Endothelial cell of umbilical vein (primary cell): ENCODE data around the gene ADM2. TPM values are rescaled to one million over a fixed set of nuclear protein-coding genes. Genes with fewer than 3 reads are reported as not detected.

Experiments used
- BruUV-seq: library from RNA; stranded (reverse); fragments of 400-500 nt; replicated peaks from 2 replicates; lab custom pipeline; 2021; lab: Mats Ljungman, UMichigan
- CTCF ChIA-PET: fragments of 300-600, 350-600 bp; sonication (Branson Sonifier 250); formaldehyde crosslinking; loops from one replicate; lab custom pipeline; 2021; ENCODE audit warnings: antibody characterized with exemption, inconsistent platforms; lab: Charles Lee
- POLR2A ChIA-PET: fragments of 300-600, 350-600 bp; sonication (Branson Sonifier 250); formaldehyde crosslinking; loops from one replicate; lab custom pipeline; 2021; ENCODE audit warnings: antibody characterized with exemption, inconsistent platforms; lab: Charles Lee
- DNase-seq: peaks from one replicate; pipeline ENCODE4 v3.0.0-alpha.2; 2011; ENCODE audit warnings: low read depth, low spot score
- FAIRE-seq: peaks from 2 replicates; lab custom pipeline; 2011; peaks lifted over from hg19 to GRCh38; lab: Jason Lieb, UNC
- H2AFZ ChIP-seq: 2 replicates; pipeline ENCODE4 v1.6.0; 2012; ENCODE audit warnings: low read depth, low read length, control low read depth, inconsistent platforms
- H3K27ac ChIP-seq: 2 replicates; pipeline ENCODE4 v1.5.1; 2011; ENCODE audit warnings: low read depth, mild to moderate bottlenecking, control low read depth, low read length, moderate library complexity; ENCODE audit not compliant: insufficient read depth
- H3K27me3 ChIP-seq, 2 experiments: 2 replicates each; pipeline versions ENCODE4 v1.6.0 to v1.6.1; 2011; ENCODE audit warnings: low read length in 2 of 2, mixed read lengths in 1 of 2; ENCODE audit not compliant: control insufficient read depth in 2 of 2, insufficient read depth in 2 of 2
- H3K36me3 ChIP-seq, 2 experiments: 2 replicates in 1 of 2; 3 replicates in 1 of 2; pipeline ENCODE4 v1.5.1; 2011; ENCODE audit warnings: low read length in 2 of 2, mild to moderate bottlenecking in 1 of 2, moderate library complexity in 1 of 2; ENCODE audit not compliant: control insufficient read depth in 2 of 2, insufficient read depth in 2 of 2; ENCODE audit errors: extremely low read depth in 1 of 2
- H3K4me1 ChIP-seq: 3 replicates; pipeline ENCODE4 v1.5.1; 2011; ENCODE audit warnings: mild to moderate bottlenecking, low read length; ENCODE audit not compliant: control insufficient read depth, insufficient read depth; ENCODE audit errors: extremely low read depth
- H3K4me2 ChIP-seq: 2 replicates; pipeline ENCODE4 v1.6.1; 2011; ENCODE audit warnings: low read length, control low read depth, mixed read lengths; ENCODE audit not compliant: insufficient read depth
- H3K4me3 ChIP-seq, 3 experiments: fragments of 200-600 bp in 1 of 3; sonication (generic), shearing (Covaris generic) in 1 of 3; replicated peaks in 1 of 3; 2 replicates each; pipeline ENCODE4 v1.5.1; 2011 to 2016; ENCODE audit warnings: control low read depth in 3 of 3, low read length in 3 of 3, mild to moderate bottlenecking in 2 of 3, inconsistent platforms in 1 of 3, low read depth in 1 of 3, moderate library complexity in 1 of 3; ENCODE audit not compliant: insufficient read depth in 1 of 3
- H3K79me2 ChIP-seq: 2 replicates; pipeline ENCODE4 v1.6.0; 2012; ENCODE audit warnings: low read length, inconsistent platforms; ENCODE audit not compliant: control insufficient read depth, insufficient read depth
- H3K9ac ChIP-seq: replicated peaks from 2 replicates; pipeline ENCODE3; 2011; ENCODE audit warnings: low read length, control low read depth; ENCODE audit not compliant: insufficient read depth; ENCODE audit errors: extremely low read depth
- H3K9me1 ChIP-seq: replicated peaks from 3 replicates; pipeline ENCODE4 v1.6.0; 2011; ENCODE audit warnings: mild to moderate bottlenecking, low read length; ENCODE audit not compliant: control insufficient read depth, insufficient read depth; ENCODE audit errors: extremely low read depth
- H3K9me3 ChIP-seq: replicated peaks from 2 replicates; pipeline ENCODE4 v1.5.1; 2012; ENCODE audit warnings: low read length, inconsistent platforms; ENCODE audit not compliant: control insufficient read depth, insufficient read depth
- H4K20me1 ChIP-seq: replicated peaks from 2 replicates; pipeline ENCODE3; 2011; ENCODE audit warnings: mild to moderate bottlenecking, low read length; ENCODE audit not compliant: control insufficient read depth, insufficient read depth; ENCODE audit errors: extremely low read depth
- EZH2 ChIP-seq: IDR thresholded peaks from 2 replicates; pipeline ENCODE4 v1.6.1; 2012; ENCODE audit warnings: borderline replicate concordance, low read depth, mild to moderate bottlenecking, moderate library complexity, low read length, inconsistent platforms; ENCODE audit not compliant: severe bottlenecking
- FOS ChIP-seq: IDR thresholded peaks from 2 replicates; pipeline ENCODE4 v1.6.1; 2011; ENCODE audit warnings: mild to moderate bottlenecking, low read length, moderate library complexity, borderline replicate concordance; ENCODE audit not compliant: insufficient read depth
- GATA2 ChIP-seq: IDR thresholded peaks from 2 replicates; pipeline ENCODE4 v1.7.0; 2011; ENCODE audit warnings: low read depth, mild to moderate bottlenecking, moderate library complexity, mixed read lengths, low read length; ENCODE audit not compliant: insufficient read length, insufficient read depth
- JUN ChIP-seq: IDR thresholded peaks from 2 replicates; pipeline ENCODE4 v1.6.1; 2011; ENCODE audit warnings: borderline replicate concordance, low read depth; ENCODE audit not compliant: insufficient read length, insufficient read depth
- MYC ChIP-seq: IDR thresholded peaks from one replicate; pipeline ENCODE4 v1.6.1; 2011; ENCODE audit warnings: mild to moderate bottlenecking, low read depth, low read length
- POLR2A ChIP-seq: IDR thresholded peaks from 2 replicates; pipeline ENCODE4 v1.6.1; 2012; ENCODE audit warnings: low read depth, mild to moderate bottlenecking, control low read depth, low read length
- POLR2AphosphoS5 ChIP-seq: IDR thresholded peaks from 2 replicates; pipeline ENCODE4 v1.6.1; 2012; ENCODE audit warnings: low read depth, mild to moderate bottlenecking, control low read depth, low read length, moderate library complexity; ENCODE audit not compliant: insufficient read depth
- dilution Hi-C: fragments of 300-500 bp; cut with MboI; formaldehyde crosslinking; loops from one replicate; pipeline ENCODE4 v1.15.0; 2019; ENCODE audit warnings: low sequenced_read_pairs; ENCODE audit not compliant: extremely low pct_ligation_motif_present
- intact Hi-C: fragments of 100-400 bp; cut with micrococcal nuclease; formaldehyde crosslinking; loops from one replicate; pipeline ENCODE4 v1.10.0; 2022
- polyA plus RNA-seq, 4 experiments: library from polyadenylated mRNA; depleted of rRNA in 3 of 4; stranded (reverse) in 3 of 4; unstranded in 1 of 4; fragments of >200 nt; gene quantifications; 2 replicates each; pipeline versions ENCODE4 v1.2.1 to v1.2.3, GENCODE V29; 2011 to 2012; ENCODE audit warnings: missing spikeins in 1 of 4
- total RNA-seq: library from RNA; stranded (reverse); gene quantifications from 2 replicates; pipeline ENCODE4 v1.2.3, GENCODE V29; 2021
- TF ChIP-seq, protein P1 (sequence below): IDR thresholded peaks from 2 replicates; pipeline ENCODE4 v1.6.1; 2011; ENCODE audit not compliant: insufficient read depth, insufficient read length
- TF ChIP-seq, protein P2 (sequence below), 2 donors: IDR thresholded peaks; 1 replicate in 1 of 2; 2 replicates in 1 of 2; pipeline ENCODE4 v1.5.1; 2011; ENCODE audit warnings: low read length in 2 of 2, mild to moderate bottlenecking in 2 of 2, moderate library complexity in 2 of 2, control low read depth in 1 of 2, inconsistent platforms in 1 of 2, low read depth in 1 of 2; ENCODE audit not compliant: insufficient read depth in 1 of 2; ENCODE audit errors: extremely low read depth in 1 of 2

The ADM2 gene
- total and polyA plus RNA-seq, 2 donors (not counting 3 experiments of a cell fraction or from before 2014, with no cell fraction given) = 0.28 to 1.5 TPM

DNA sequence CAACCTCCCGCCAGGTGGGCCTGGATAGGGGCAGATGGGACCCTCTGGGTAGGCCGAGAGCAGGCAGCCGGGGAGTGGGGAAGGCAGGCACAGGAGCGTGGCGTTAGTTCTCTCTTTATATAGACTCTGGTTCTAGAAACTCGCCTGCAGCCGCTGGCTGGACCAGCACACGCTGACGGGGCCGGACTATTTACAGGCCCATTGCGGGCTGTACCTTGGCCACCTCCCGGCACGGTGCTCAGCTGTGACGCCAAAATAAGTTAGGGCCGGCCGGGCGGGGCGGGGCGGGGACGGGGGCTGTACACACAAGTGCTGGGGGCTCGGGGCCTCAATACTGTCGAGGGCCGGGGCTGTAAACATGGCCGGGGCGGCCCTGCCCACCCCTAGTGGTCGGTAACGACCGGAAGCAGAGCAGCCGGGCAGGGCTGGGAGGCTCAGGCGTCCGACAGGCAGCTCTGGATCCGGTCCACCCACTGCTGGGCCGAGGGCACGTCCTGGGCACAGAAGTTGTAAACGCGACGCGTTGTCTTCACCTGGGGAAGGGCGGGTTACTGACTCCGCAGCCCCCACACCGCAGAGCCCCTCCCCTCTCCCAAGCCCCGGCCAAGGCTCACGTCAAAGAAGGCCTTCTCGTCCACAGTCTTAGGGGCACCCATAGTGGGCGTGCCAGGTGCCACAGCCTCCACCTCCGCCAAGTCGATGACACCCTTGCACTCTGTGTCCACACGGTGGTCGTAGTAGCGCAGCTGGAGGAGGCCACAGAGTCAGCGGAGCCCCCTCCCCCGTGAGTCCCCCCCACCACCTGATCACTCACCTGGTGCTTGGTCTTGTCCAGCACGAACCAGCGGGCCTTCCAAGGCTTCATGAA, 34.4 kb upstream of the ADM2 start:
- TSS peak; percentile 67 for BruUV-seq
- H3K36me3 ChIP-seq = peaks cover 6 to 38% of the 10 kb centered on the region in 2 experiments
- no peak overlapping the region for H3K4me3 ChIP-seq
- H3K9me3 ChIP-seq = no peaks in the 10 kb centered on the region
- H3K79me2 ChIP-seq = no peaks in the 10 kb centered on the region
- dilution Hi-C loops = no loop called here
- H3K27ac ChIP-seq = no peak overlapping the region
- no peaks in the 10 kb centered on the region for H3K9me1 ChIP-seq
- H4K20me1 ChIP-seq = no peaks in the 10 kb centered on the region
- H3K27me3 ChIP-seq = no peaks in the 10 kb centered on the region
- intact Hi-C loops = no loop called here
- H3K9ac ChIP-seq = no peak overlapping the region
- H3K4me1 ChIP-seq = peaks cover 6% of the 10 kb centered on the region
- ChIA-PET POLR2A (no interaction called here), CTCF (no interaction called here)
- TF ChIP-seq POLR2A (no peak), POLR2AphosphoS5 (peak; percentile 4)
- no peak overlapping the region for H3K4me2 ChIP-seq
- H2AFZ ChIP-seq = no peak overlapping the region
- FAIRE-seq (no peak), DNase-seq (no peak)

DNA sequence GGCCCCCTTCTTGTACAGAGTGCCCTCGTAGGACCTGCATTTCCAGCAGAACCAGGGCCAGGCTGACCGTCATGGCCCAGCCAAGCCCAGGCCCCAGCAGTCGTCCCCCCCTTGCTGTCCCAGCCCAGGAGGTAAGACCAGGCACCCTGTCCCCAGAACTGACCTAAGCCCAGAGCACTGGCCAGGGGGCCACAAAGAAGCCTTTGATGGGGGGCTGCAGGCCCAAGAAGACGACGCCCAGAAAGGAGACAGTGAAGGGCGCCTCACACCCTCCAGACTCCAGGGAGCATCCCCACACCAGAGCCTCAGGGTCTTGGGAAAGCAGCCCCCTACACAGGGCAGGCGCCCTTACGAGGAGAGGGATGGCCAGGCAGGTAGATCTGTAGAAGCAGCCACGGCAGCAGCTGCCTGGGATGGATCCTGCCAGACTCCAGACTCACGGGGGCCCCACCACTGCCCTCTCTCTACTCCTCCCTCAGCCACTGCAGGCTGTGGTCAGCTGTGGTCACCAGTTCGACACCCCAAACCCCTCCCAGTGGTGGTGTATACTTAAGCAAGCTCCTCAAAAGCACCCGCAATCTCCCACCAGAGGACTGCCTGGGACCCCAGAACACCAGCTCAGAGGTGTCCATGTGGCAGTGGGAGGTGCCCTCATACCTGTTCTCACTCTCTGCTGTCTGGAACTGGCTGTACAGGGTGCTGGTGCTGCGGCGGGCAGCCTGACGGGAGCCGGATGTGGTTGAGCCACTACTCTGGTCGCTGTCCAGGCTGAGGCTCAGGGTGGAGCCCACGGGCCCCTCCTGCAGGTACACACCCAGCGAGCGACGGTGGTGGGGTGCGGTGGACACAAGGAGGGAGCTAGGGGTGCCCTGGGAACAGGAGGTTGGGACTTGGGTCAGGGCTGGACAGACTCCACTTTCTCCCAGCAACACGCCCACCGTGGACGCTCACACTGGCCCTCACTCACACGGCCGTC, 33.5 kb upstream of the ADM2 start:
- no peaks in the 10 kb centered on the region for H3K9me3 ChIP-seq
- intact Hi-C loops = no loop called here
- no peak overlapping the region for H2AFZ ChIP-seq
- peaks cover 6 to 38% of the 10 kb centered on the region in 2 experiments for H3K36me3 ChIP-seq
- TF ChIP-seq MYC = no peak
- no peak for TF ChIP-seq POLR2A
- TF ChIP-seq JUN = no peak
- TF ChIP-seq POLR2AphosphoS5 = no peak
- no peak for TF ChIP-seq FOS
- TF ChIP-seq, protein P1, sequence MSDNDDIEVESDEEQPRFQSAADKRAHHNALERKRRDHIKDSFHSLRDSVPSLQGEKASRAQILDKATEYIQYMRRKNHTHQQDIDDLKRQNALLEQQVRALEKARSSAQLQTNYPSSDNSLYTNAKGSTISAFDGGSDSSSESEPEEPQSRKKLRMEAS = no peak
- TF ChIP-seq, protein P2, sequence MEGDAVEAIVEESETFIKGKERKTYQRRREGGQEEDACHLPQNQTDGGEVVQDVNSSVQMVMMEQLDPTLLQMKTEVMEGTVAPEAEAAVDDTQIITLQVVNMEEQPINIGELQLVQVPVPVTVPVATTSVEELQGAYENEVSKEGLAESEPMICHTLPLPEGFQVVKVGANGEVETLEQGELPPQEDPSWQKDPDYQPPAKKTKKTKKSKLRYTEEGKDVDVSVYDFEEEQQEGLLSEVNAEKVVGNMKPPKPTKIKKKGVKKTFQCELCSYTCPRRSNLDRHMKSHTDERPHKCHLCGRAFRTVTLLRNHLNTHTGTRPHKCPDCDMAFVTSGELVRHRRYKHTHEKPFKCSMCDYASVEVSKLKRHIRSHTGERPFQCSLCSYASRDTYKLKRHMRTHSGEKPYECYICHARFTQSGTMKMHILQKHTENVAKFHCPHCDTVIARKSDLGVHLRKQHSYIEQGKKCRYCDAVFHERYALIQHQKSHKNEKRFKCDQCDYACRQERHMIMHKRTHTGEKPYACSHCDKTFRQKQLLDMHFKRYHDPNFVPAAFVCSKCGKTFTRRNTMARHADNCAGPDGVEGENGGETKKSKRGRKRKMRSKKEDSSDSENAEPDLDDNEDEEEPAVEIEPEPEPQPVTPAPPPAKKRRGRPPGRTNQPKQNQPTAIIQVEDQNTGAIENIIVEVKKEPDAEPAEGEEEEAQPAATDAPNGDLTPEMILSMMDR (IDR thresholded peaks at IDR 0.05; ENCODE audit: extremely low read depth in 1 of 2, insufficient read depth in 1 of 2, low read depth in 1 of 2, low read length in 2 of 2) = no peak
- TF ChIP-seq GATA2 = no peak
- TF ChIP-seq EZH2 = no peak
- H3K9me1 ChIP-seq = no peaks in the 10 kb centered on the region
- H3K27me3 ChIP-seq = no peaks in the 10 kb centered on the region
- ChIA-PET CTCF (interaction anchor here (1.2 kb wide), 1 partner anchor 78 kb away, joined by 4 read pairs; the partner anchor contains the start of gene SCO2), POLR2A (no interaction called here)
- peaks cover 6% of the 10 kb centered on the region for H3K4me1 ChIP-seq
- DNase-seq (no peak), FAIRE-seq (no peak)
- dilution Hi-C loops = no loop called here
- H3K4me2 ChIP-seq = no peak overlapping the region
- H3K27ac ChIP-seq = no peak overlapping the region
- no peaks in the 10 kb centered on the region for H3K79me2 ChIP-seq
- no peaks in the 10 kb centered on the region for H4K20me1 ChIP-seq
- BruUV-seq = no TSS peak
- no peak overlapping the region for H3K9ac ChIP-seq
- no peak overlapping the region for H3K4me3 ChIP-seq
